Transverse colon (tissue), 4 donors: Measurements from ENCODE around the gene EYA2. TPM values are rescaled to one million over a fixed set of nuclear protein-coding genes. Genes with fewer than 3 reads are reported as not detected.
A peak's percentile ranks its signal among the peaks of the same experiment; 100 is the strongest.

Experiments used
- DNase-seq: peaks from one replicate; pipeline ENCODE4 v3.0.0-alpha.2; 2019
- H3K27ac ChIP-seq, 4 donors: fragments of 200-600 bp; sonication (generic); 2 replicates each; pipeline ENCODE4 v1.5.1; 2016 to 2018; ENCODE audit warnings: inconsistent platforms in 4 of 4
- H3K27me3 ChIP-seq: fragments of 200-600 bp; sonication (generic); 2 replicates; pipeline ENCODE4 v1.5.1; 2017; ENCODE audit warnings: inconsistent platforms
- H3K36me3 ChIP-seq, 4 donors: fragments of 200-600 bp; sonication (generic); 2 replicates each; pipeline ENCODE4 v1.5.1; 2017 to 2019; ENCODE audit warnings: inconsistent platforms in 4 of 4
- H3K4me1 ChIP-seq, 4 donors: fragments of 200-600 bp; sonication (generic); 2 replicates each; pipeline ENCODE4 v1.5.1; 2017 to 2020; ENCODE audit warnings: inconsistent platforms in 4 of 4
- H3K4me3 ChIP-seq, 4 donors: fragments of 200-600 bp; sonication (generic); 1 replicate in 1 of 4; 2 replicates in 3 of 4; pipeline versions ENCODE4 v1.5.1 to v1.6.1; 2017 to 2019; ENCODE audit warnings: inconsistent platforms in 4 of 4
- H3K9me3 ChIP-seq, 2 donors: fragments of 200-600 bp; sonication (generic); 2 replicates each; pipeline ENCODE4 v1.5.1; 2017 to 2019; ENCODE audit warnings: inconsistent platforms in 2 of 2
- EP300 ChIP-seq: sonication (generic); formaldehyde crosslinking; IDR thresholded peaks from one replicate; pipeline ENCODE4 v1.6.1; 2017; ENCODE audit warnings: antibody characterized with exemption, low read depth
- POLR2A ChIP-seq: fragments of 450-650 bp; IDR thresholded peaks from one replicate; pipeline ENCODE4 v1.6.1; 2016; ENCODE audit warnings: antibody characterized with exemption, mild to moderate bottlenecking, moderate library complexity
- POLR2AphosphoS5 ChIP-seq, 3 donors: sonication (generic); formaldehyde crosslinking; IDR thresholded peaks; one replicate each; pipeline ENCODE4 v1.6.1; 2016; ENCODE audit warnings: antibody characterized with exemption in 3 of 3
- WGBS, 2 donors: methylation state at CpG; one replicate each; pipeline ENCODE4 v1.1.5; 2018; ENCODE audit warnings: low coverage in 1 of 2; 5-methylcytosine and 5-hydroxymethylcytosine counted together
- in situ Hi-C, 4 donors: fragments of 200-750 bp; cut with MboI; loops; one replicate each; pipeline versions ENCODE4 v1.15.0 to v1.15.1; 2017; ENCODE audit warnings: low sequenced_read_pairs in 3 of 4, low pct_ligation_motif_present in 1 of 4, low pct_unique_long_range_greater_than_20kb in 1 of 4
- intact Hi-C: fragments of 100-400 bp; cut with DNase I; formaldehyde crosslinking; loops from one replicate; pipeline ENCODE4 v1.15.1; 2023; ENCODE audit warnings: low total_unique reads
- total RNA-seq, 4 donors: library from RNA; depleted of rRNA; stranded (reverse); fragments of >200 nt; gene quantifications; one replicate each; pipeline ENCODE4 v1.1.0, GENCODE V29; 2016
- TF ChIP-seq, protein P1 (sequence below), 5 experiments: fragments of 200-600 bp in 3 of 5; fragments of 450-650 bp in 2 of 5; sonication (generic) in 3 of 5; IDR thresholded peaks; 1 replicate in 2 of 5; 2 replicates in 3 of 5; pipeline ENCODE4 v1.5.1; 2016 to 2017; ENCODE audit warnings: antibody characterized with exemption in 5 of 5, inconsistent platforms in 3 of 5, mild to moderate bottlenecking in 2 of 5, moderate library complexity in 1 of 5

Gene EYA2
- total RNA-seq, 4 donors from 2014 or later: 4.5 to 17.5 (median 10.9) TPM

DNA sequence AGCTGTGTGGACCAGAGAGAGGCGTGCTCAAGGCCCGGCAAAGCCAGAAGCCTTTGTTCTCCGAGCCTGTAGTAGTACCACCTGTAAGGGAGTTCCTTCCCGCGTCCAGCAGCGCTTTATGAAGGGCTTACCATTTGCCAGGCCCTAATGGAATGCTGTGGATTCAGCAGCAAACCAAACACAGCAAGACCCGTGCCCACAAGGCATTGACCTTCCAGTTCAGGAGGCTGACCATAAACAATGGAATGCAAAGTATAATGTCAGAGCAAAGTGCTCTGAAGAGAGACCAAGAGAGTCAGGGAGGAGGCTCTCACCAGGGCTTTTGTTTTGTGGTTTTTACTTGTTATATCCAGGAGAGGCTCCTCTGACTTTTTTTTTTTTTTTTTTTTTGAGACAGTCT, 252.0 kb downstream of the EYA2 start:
- no peaks in the 10 kb centered on the region for H3K4me1 ChIP-seq
- no peaks in the 10 kb centered on the region for H3K36me3 ChIP-seq
- no peak overlapping the region for H3K27ac ChIP-seq
- H3K27me3 ChIP-seq: no peaks in the 10 kb centered on the region
- H3K4me3 ChIP-seq: no peak overlapping the region
- TF ChIP-seq, protein P1, sequence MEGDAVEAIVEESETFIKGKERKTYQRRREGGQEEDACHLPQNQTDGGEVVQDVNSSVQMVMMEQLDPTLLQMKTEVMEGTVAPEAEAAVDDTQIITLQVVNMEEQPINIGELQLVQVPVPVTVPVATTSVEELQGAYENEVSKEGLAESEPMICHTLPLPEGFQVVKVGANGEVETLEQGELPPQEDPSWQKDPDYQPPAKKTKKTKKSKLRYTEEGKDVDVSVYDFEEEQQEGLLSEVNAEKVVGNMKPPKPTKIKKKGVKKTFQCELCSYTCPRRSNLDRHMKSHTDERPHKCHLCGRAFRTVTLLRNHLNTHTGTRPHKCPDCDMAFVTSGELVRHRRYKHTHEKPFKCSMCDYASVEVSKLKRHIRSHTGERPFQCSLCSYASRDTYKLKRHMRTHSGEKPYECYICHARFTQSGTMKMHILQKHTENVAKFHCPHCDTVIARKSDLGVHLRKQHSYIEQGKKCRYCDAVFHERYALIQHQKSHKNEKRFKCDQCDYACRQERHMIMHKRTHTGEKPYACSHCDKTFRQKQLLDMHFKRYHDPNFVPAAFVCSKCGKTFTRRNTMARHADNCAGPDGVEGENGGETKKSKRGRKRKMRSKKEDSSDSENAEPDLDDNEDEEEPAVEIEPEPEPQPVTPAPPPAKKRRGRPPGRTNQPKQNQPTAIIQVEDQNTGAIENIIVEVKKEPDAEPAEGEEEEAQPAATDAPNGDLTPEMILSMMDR (IDR thresholded peaks at IDR 0.05): no peak
- TF ChIP-seq POLR2A (no peak), POLR2AphosphoS5 (IDR thresholded peaks at IDR 0.05) (no peak), EP300 (no peak)
- H3K9me3 ChIP-seq: no peaks in the 10 kb centered on the region
- in situ Hi-C loops (loop anchor here in 1 of 4 donors (10.0 kb wide), 1 partner anchor 382 kb away; no protein-coding TSS in a partner anchor), intact Hi-C loops (no loop called here)
- 74 to 82% methylated on average over 3 to 7 of the region's 7 CpGs for WGBS, 2 donors
- no peak for DNase-seq

DNA sequence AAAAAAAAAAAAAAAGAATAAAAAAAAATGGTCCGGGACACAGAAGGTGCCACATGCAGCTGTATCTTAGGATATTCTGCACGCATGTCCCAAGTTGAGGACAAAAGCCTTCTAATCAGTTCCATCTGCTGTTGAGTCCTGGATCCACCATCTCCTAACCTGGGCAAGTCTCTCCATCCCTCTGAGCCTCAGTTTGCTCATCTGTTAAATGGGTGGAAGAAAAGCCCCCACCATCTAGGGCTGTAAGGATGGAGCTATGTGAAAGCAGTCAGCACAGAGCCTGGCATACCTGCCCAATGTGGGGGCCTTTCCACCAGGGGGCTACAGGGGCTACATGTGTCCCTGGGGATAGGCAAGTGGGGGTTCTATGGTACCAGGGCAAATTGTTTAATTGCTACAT, 253.4 kb downstream of the EYA2 start:
- Histone ChIP-seq H3K4me1 (no peaks in the 10 kb centered on the region), H3K9me3 (no peaks in the 10 kb centered on the region), H3K4me3 (no peak overlapping the region), H3K27me3 (no peaks in the 10 kb centered on the region), H3K27ac (no peak overlapping the region), H3K36me3 (no peaks in the 10 kb centered on the region)
- 89 to 100% methylated on average over 2 of the region's 2 CpGs for WGBS, 2 donors
- intact Hi-C loops (no loop called here), in situ Hi-C loops (loop anchor here in 1 of 4 donors (10.0 kb wide), 1 partner anchor 383 kb away; no protein-coding TSS in a partner anchor)
- DNase-seq: no peak
- no peak for TF ChIP-seq EP300
- TF ChIP-seq, protein P1 (IDR thresholded peaks at IDR 0.05): no peak
- TF ChIP-seq POLR2AphosphoS5 (IDR thresholded peaks at IDR 0.05): no peak
- no peak for TF ChIP-seq POLR2A

DNA sequence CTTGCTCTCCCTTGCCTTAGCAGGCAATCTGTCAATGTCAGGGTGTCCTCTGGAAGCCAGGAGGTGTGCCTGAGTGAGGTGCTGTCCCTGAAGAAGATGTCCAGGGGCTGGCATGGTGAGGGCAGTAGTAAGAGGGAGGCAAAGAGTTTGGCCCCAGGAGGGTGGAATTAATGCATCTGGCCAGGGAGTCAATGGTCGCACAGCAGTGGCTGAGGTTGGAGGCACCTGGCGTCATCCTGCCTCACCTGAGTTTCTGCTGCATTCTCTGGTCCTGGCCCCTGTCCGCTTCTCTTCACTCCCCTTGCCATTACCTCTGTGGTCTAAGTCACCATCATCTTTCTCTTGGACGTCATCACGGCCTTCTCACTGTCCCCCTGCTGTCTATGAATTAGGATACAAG, 255.3 kb downstream of the EYA2 start:
- no peaks in the 10 kb centered on the region for H3K9me3 ChIP-seq
- intact Hi-C loops (no loop called here), in situ Hi-C loops (loop anchor here in 3 of 4 donors (10.0 to 25.0 kb wide), 2 partner anchors 385 to 388 kb away; no protein-coding TSS in a partner anchor)
- H3K36me3 ChIP-seq: no peaks in the 10 kb centered on the region
- no peak for DNase-seq
- no peak overlapping the region for H3K27ac ChIP-seq
- no peak overlapping the region for H3K4me3 ChIP-seq
- no peaks in the 10 kb centered on the region for H3K4me1 ChIP-seq
- H3K27me3 ChIP-seq: no peaks in the 10 kb centered on the region
- TF ChIP-seq EP300 (no peak), POLR2AphosphoS5 (IDR thresholded peaks at IDR 0.05) (no peak), POLR2A (no peak)
- TF ChIP-seq, protein P1 (IDR thresholded peaks at IDR 0.05): no peak
- WGBS, 2 donors: 87% methylated on average over 5 of the region's 5 CpGs; no CpG with 5 or more reads in 1 of the 2 donors

DNA sequence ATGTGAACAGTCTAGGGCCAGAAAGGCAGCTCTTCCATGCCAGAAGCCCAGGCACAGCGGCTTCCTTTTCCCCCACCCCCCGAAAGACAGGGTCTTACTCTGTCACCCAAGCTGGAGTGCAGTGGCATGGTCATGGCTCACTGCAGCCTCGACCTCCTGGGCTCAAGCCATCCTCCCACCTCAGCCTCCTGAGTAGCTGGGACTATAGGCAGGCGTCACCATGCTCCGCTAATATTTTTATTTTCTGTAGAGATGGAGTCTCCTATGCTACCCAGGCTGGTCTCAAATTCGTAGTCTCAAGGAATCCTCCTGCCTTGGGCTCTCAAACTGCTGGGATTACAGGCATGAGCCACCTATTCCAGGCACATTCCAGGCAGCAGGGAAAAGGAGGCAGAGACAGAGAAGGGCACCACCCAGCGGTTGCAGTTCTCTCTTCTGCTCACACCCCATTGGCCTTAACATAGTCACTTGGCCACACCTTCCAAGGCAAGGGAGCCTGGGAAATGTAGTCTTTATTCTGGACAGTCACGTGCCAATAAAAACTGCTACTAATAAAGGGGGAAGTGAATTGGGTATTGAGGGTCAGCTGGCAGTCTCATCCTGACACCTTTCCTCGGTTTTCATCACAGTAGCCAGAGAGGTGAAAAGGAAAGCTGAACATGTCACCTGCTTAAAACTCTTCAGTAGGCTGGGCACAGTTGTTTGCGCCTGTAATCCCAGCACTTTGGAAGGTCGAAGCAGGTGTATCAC, 255.9 kb downstream of the EYA2 start:
- 57 to 76% methylated on average over 2 to 11 of the region's 11 CpGs for WGBS, 2 donors
- Histone ChIP-seq H3K27me3 (no peaks in the 10 kb centered on the region), H3K4me1 (no peaks in the 10 kb centered on the region), H3K4me3 (no peak overlapping the region), H3K27ac (no peak overlapping the region), H3K36me3 (no peaks in the 10 kb centered on the region), H3K9me3 (no peaks in the 10 kb centered on the region)
- DNase-seq: peak; percentile 66
- in situ Hi-C loops (loop anchor here in 2 of 4 donors (25.0 kb wide), 1 partner anchor 388 kb away; no protein-coding TSS in a partner anchor), intact Hi-C loops (no loop called here)
- TF ChIP-seq EP300: no peak
- TF ChIP-seq, protein P1 (IDR thresholded peaks at IDR 0.05): peak; percentile 43 to 65 (median 54)
